NT2/D1 (cell line): Measurements from ENCODE around the gene SLC25A1.

Source experiments
- SUZ12 ChIP-seq: IDR thresholded peaks from 2 replicates; pipeline ENCODE4 v1.6.1; 2011; ENCODE audit not compliant: insufficient read length, insufficient read depth; ENCODE audit errors: extremely low read depth
- YY1 ChIP-seq: IDR thresholded peaks from 2 replicates; pipeline ENCODE4 v1.6.1; 2011; ENCODE audit not compliant: insufficient read length, insufficient read depth
- ZNF274 ChIP-seq: IDR thresholded peaks from 2 replicates; pipeline ENCODE4 v1.6.1; 2011; ENCODE audit warnings: mild to moderate bottlenecking, low read depth, low read length

GRCh38 chr22:19180740-19181410, 2.3 kb upstream of the SLC25A1 start:
- TF ChIP-seq YY1 (no peak), ZNF274 (no peak), SUZ12 (no peak)
